ENCODE measurements around the gene FANCD2. TPM values are rescaled to one million over a fixed set of nuclear protein-coding genes. Genes with fewer than 3 reads are reported as not detected.

The FANCD2 gene
- total RNA-seq, 1 experiment from 2014 or later, result 74.9 TPM

DNA sequence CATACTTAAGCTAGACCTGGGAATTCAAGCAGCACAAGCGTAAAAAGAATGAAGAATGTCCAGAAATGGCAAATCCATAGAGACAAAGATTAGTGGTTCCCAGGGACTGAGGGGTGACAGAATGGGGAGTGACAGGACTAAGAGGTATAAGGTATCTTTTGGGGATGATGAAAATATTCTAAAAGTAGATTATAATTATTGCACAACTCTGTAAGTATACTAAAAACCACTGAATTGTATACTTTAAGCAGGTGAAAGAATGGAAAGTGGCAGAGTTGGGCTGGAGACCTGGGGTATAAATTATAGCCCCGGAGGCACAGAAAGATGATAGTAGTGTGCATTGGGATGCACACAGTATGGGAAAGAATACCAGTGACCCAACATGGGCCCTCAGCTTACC lies 94.8 kb downstream of the FANCD2 start:
- no peaks in the 10 kb centered on the region for H3K27me3 ChIP-seq (ENCODE audit: insufficient read depth, low read length)
- H3K4me1 ChIP-seq (ENCODE audit: insufficient read depth, low read length), result no peaks in the 10 kb centered on the region
- H3K23ac ChIP-seq (ENCODE audit: insufficient read length, low read depth, low read length), result no peak overlapping the region
- no peak overlapping the region for H2AK5ac ChIP-seq (ENCODE audit: insufficient read length, low read length)
- no peak overlapping the region for H3K27ac ChIP-seq (ENCODE audit: insufficient read length, low read depth, low read length)
- peaks cover 12 to 49% (median 38%) of the 10 kb centered on the region in 3 experiments; a peak in 6 of 7 replicates for H3K36me3 Mint-ChIP-seq (ENCODE audit: insufficient read depth in 1 of 3, low read depth in 3 of 3)
- no peak overlapping the region for H2AFZ ChIP-seq (ENCODE audit: low read length)
- no peak overlapping the region for H3K4me3 Mint-ChIP-seq
- no peak overlapping the region for H4K8ac ChIP-seq (replicated peaks; ENCODE audit: insufficient read length, low read depth, low read length)
- peaks cover 14% of the 10 kb centered on the region; the same call in 1 of the 2 replicates for H3K79me2 ChIP-seq (ENCODE audit: insufficient read depth, low read length)
- H4K5ac ChIP-seq (ENCODE audit: insufficient read length, low read depth, low read length), result no peak overlapping the region
- H3K18ac ChIP-seq (ENCODE audit: insufficient read length, low read depth, low read length), result no peak overlapping the region
- H3K9ac ChIP-seq (ENCODE audit: extremely low read depth, insufficient read length, low read length), result no peak overlapping the region
- no peak overlapping the region for H2BK12ac ChIP-seq (ENCODE audit: insufficient read length, low read depth, low read length)
- H3K9me3 Mint-ChIP-seq, result no peaks in the 10 kb centered on the region
- no peak overlapping the region for H2BK120ac ChIP-seq (ENCODE audit: low read depth, low read length, poor library complexity, severe bottlenecking)
- no peak overlapping the region for H3K14ac ChIP-seq (ENCODE audit: insufficient read depth, low read length)
- no peaks in the 10 kb centered on the region for H3K9me3 ChIP-seq (ENCODE audit: control insufficient read depth, low read depth, low read length)
- no peak overlapping the region for H4K91ac ChIP-seq (ENCODE audit: insufficient read length, low read depth, low read length)
- H4K20me1 ChIP-seq (ENCODE audit: control insufficient read depth, insufficient read depth, insufficient read length), result no peaks in the 10 kb centered on the region
- peaks cover 4% of the 10 kb centered on the region for H3K23me2 ChIP-seq (ENCODE audit: insufficient read length, low read depth, low read length, poor library complexity, severe bottlenecking)
- no peak for TF ChIP-seq CTCF (conservative IDR thresholded peaks at IDR 0.05)
- no peak overlapping the region for H2BK15ac ChIP-seq (ENCODE audit: low read depth, low read length)
- WGBS (ENCODE audit: extremely low coverage, insufficient read length, low lambda C conversion rate), result no CpG with 5 or more reads among the region's 2 CpGs
- no peak for DNase-seq
- no peak overlapping the region; a peak in 1 of 7 replicates for H3K27ac Mint-ChIP-seq
- no peak overlapping the region for H3K4me2 ChIP-seq (ENCODE audit: insufficient read depth, insufficient read length, low read length)
- H3K4me1 Mint-ChIP-seq, result peaks cover 7 to 8% of the 10 kb centered on the region in 2 experiments
- no peak overlapping the region for H2BK20ac ChIP-seq (ENCODE audit: low read depth, low read length, poor library complexity, severe bottlenecking)
- H3K4ac ChIP-seq (ENCODE audit: low read depth, low read length), result no peak overlapping the region
- H2BK5ac ChIP-seq (ENCODE audit: insufficient read length, low read length), result no peak overlapping the region
- H3T11ph ChIP-seq (ENCODE audit: low read length), result no peak overlapping the region
- H3K56ac ChIP-seq (ENCODE audit: insufficient read length, low read depth, low read length), result no peak overlapping the region
- no peaks in the 10 kb centered on the region for H3K27me3 Mint-ChIP-seq (ENCODE audit: low read depth)
- H3K79me1 ChIP-seq (ENCODE audit: insufficient read depth, low read depth, low read length, poor library complexity, severe bottlenecking), result peaks cover 4% of the 10 kb centered on the region

Measured in H9 (cell line).